CD4-positive, CD25-positive, alpha-beta regulatory T cell (primary cell): Measurements from ENCODE around the gene CD84. TPM values are rescaled to one million over a fixed set of nuclear protein-coding genes. Genes with fewer than 3 reads are reported as not detected.
"Not testable (repeated sequence)": the region's sequence is repeated elsewhere in the genome, so short reads cannot be mapped to it uniquely, and the experiment has no call there.

Experiments
- ATAC-seq, 2 donors: fragments of 150-1000 bp; cut with Tn5 transposase; one replicate each; pipeline ENCODE4 v1.10.0; 2021; ENCODE audit warnings: low read depth in 2 of 2, moderate number of reproducible peaks in 2 of 2, moderate library complexity in 1 of 2
- DNase-seq, 3 donors: peaks; one replicate each; pipeline versions ENCODE4 v3.0.0 to v3.0.0-alpha.2; 2012 to 2022; ENCODE audit warnings: mixed read lengths in 1 of 3
- H3K27ac ChIP-seq: one replicate; pipeline ENCODE4 v1.7.0; 2013; ENCODE audit warnings: mild to moderate bottlenecking, low read length; ENCODE audit not compliant: insufficient read depth, poor library complexity, severe bottlenecking
- H3K27me3 ChIP-seq: one replicate; pipeline ENCODE4 v1.7.0; 2013; ENCODE audit warnings: low read length; ENCODE audit not compliant: control insufficient read depth, insufficient read depth
- H3K36me3 ChIP-seq: one replicate; pipeline ENCODE4 v1.7.0; 2013; ENCODE audit warnings: mild to moderate bottlenecking, low read length, moderate library complexity; ENCODE audit not compliant: control insufficient read depth, insufficient read depth
- H3K4me1 ChIP-seq: 2 replicates; pipeline ENCODE4 v1.7.0; 2013; ENCODE audit warnings: mild to moderate bottlenecking, low read length; ENCODE audit not compliant: insufficient read depth, control insufficient read depth, poor library complexity, severe bottlenecking
- H3K4me3 ChIP-seq: one replicate; pipeline ENCODE4 v1.7.0; 2013; ENCODE audit warnings: low read depth, mild to moderate bottlenecking, low read length, moderate library complexity
- H3K9me3 ChIP-seq, 2 experiments: 1 replicate in 1 of 2; 2 replicates in 1 of 2; pipeline ENCODE4 v1.7.0; 2013; ENCODE audit warnings: low read length in 2 of 2, mild to moderate bottlenecking in 1 of 2, moderate library complexity in 1 of 2; ENCODE audit not compliant: control insufficient read depth in 2 of 2
- H3K27ac Mint-ChIP-seq, 3 donors: one replicate each; pipeline ENCODE4 v1.8.0; 2020 to 2022; ENCODE audit warnings: mild to moderate bottlenecking in 3 of 3, mixed read lengths in 3 of 3, moderate library complexity in 2 of 3
- H3K27me3 Mint-ChIP-seq: one replicate; pipeline ENCODE4 v1.8.0; 2022; ENCODE audit warnings: mild to moderate bottlenecking, mixed read lengths
- H3K36me3 Mint-ChIP-seq: one replicate; pipeline ENCODE4 v1.8.0; 2020; ENCODE audit warnings: mixed read lengths
- H3K4me1 Mint-ChIP-seq, 4 donors: one replicate each; pipeline ENCODE4 v1.8.0; 2020 to 2022; ENCODE audit warnings: mixed read lengths in 4 of 4, mild to moderate bottlenecking in 1 of 4
- H3K4me3 Mint-ChIP-seq, 4 donors: one replicate each; pipeline ENCODE4 v1.8.0; 2020 to 2022; ENCODE audit warnings: mild to moderate bottlenecking in 4 of 4, mixed read lengths in 4 of 4, moderate library complexity in 3 of 4
- H3K9me3 Mint-ChIP-seq, 7 donors: one replicate each; pipeline ENCODE4 v1.8.0; 2020 to 2022; ENCODE audit warnings: mixed read lengths in 7 of 7, mild to moderate bottlenecking in 3 of 7, moderate library complexity in 2 of 7
- polyA plus RNA-seq, 4 donors: library from polyadenylated mRNA; unstranded; fragments of 300-500 nt; fragmentation: Illumina TruSeq; gene quantifications; one replicate each; pipeline ENCODE4 v1.2.3, GENCODE V29; 2021
- total RNA-seq: library from RNA; stranded (reverse); gene quantifications from one replicate; pipeline ENCODE4 v1.2.3, GENCODE V29; 2022

CD84 gene
- total and polyA plus RNA-seq, 5 donors from 2014 or later: 20.7 to 135 (median 32.8) TPM

- H3K4me1 ChIP-seq: peaks cover 47% of the 10 kb centered on the region
- H3K27ac ChIP-seq: peak overlapping the region; percentile 79
- ATAC-seq: no peak
- H3K9me3 Mint-ChIP-seq: peaks cover 0 to 9% (median 4%) of the 10 kb centered on the region in 7 donors
- H3K36me3 ChIP-seq: peaks cover 6% of the 10 kb centered on the region
- H3K27me3 Mint-ChIP-seq: no peaks in the 10 kb centered on the region
- peaks cover 21% of the 10 kb centered on the region for H3K36me3 Mint-ChIP-seq
- H3K27me3 ChIP-seq: no peaks in the 10 kb centered on the region
- H3K4me3 Mint-ChIP-seq: peak overlapping the region; percentile 93 to 99 (median 96)
- DNase-seq: peak in 1 of 3 donors; percentile 41
- no peaks in the 10 kb centered on the region for H3K9me3 ChIP-seq
- peaks cover 32 to 86% (median 70%) of the 10 kb centered on the region in 4 donors for H3K4me1 Mint-ChIP-seq
- peak overlapping the region; percentile 98 for H3K4me3 ChIP-seq
- H3K27ac Mint-ChIP-seq: peak overlapping the region; percentile 94 to 98 (median 96)
These were observed 58.3 kb downstream of the CD84 start for GRCh38 chr1:160520999-160521398.

DNA sequence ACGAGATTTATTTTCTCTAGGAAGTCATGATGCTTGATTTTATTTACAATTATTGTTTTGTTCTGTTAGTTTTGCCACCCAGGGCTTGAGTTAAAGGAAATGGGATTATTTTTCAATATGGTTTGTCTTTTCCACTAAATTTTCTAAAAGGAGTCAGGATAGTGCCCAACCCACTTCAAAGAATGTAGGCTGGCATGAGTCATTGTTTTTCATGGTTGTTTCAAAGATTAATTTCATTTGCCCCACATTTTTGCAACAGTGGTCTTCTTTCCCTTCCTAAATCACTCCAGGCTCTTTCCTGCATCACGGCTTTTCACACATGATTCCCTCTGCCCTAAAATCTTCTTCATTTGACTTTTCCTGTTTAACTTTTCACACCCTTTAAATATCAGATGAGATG, 58.7 kb downstream of the CD84 start:
- peak overlapping the region; percentile 93 to 99 (median 96) for H3K4me3 Mint-ChIP-seq
- H3K9me3 ChIP-seq: no peaks in the 10 kb centered on the region
- H3K27ac ChIP-seq: peak overlapping the region; percentile 79
- ATAC-seq: no peak
- H3K9me3 Mint-ChIP-seq: peaks cover 0 to 8% (median 6%) of the 10 kb centered on the region in 7 donors
- peak overlapping the region; percentile 98 for H3K4me3 ChIP-seq
- H3K4me1 ChIP-seq: peaks cover 51% of the 10 kb centered on the region
- H3K4me1 Mint-ChIP-seq: peaks cover 36 to 90% (median 75%) of the 10 kb centered on the region in 4 donors
- H3K27ac Mint-ChIP-seq: peak overlapping the region; percentile 94 to 98 (median 96)
- peaks cover 6% of the 10 kb centered on the region for H3K36me3 ChIP-seq
- no peaks in the 10 kb centered on the region for H3K27me3 Mint-ChIP-seq
- DNase-seq: no peak
- H3K36me3 Mint-ChIP-seq: peaks cover 21% of the 10 kb centered on the region
- H3K27me3 ChIP-seq: no peaks in the 10 kb centered on the region

GRCh38 chr1:160519642-160520435, 59.5 kb downstream of the CD84 start:
- peak overlapping the region; percentile 98 for H3K4me3 ChIP-seq
- H3K27me3 ChIP-seq: no peaks in the 10 kb centered on the region
- ATAC-seq (peak; percentile 33 to 47), DNase-seq (peak in 2 of 3 donors; percentile 61 to 68)
- Mint-ChIP-seq H3K4me1 (peaks cover 44 to 92% (median 77%) of the 10 kb centered on the region in 4 donors), H3K27ac (peak overlapping the region; percentile 94 to 98 (median 96)), H3K9me3 (peaks cover 0 to 3% (median under 1%) of the 10 kb centered on the region in 7 donors), H3K4me3 (peak overlapping the region; percentile 93 to 99 (median 96)), H3K27me3 (no peaks in the 10 kb centered on the region), H3K36me3 (peaks cover 21% of the 10 kb centered on the region)
- peaks cover 6% of the 10 kb centered on the region for H3K36me3 ChIP-seq
- H3K27ac ChIP-seq: peak overlapping the region; percentile 79
- peaks cover 55% of the 10 kb centered on the region for H3K4me1 ChIP-seq
- no peaks in the 10 kb centered on the region for H3K9me3 ChIP-seq

GRCh38 chr1:160517519-160517918, 61.8 kb downstream of the CD84 start:
- not testable (repeated sequence) for H3K9me3 ChIP-seq, H3K27ac ChIP-seq, DNase-seq, ATAC-seq, H3K27me3 Mint-ChIP-seq, H3K27me3 ChIP-seq
- Histone ChIP-seq H3K36me3 (peaks cover 16% of the 10 kb centered on the region), H3K4me3 (peak overlapping the region; percentile 98), H3K4me1 (peaks cover 55% of the 10 kb centered on the region)
- Mint-ChIP-seq H3K4me1 (peaks cover 65 to 99% (median 89%) of the 10 kb centered on the region in 4 donors), H3K36me3 (peaks cover 35% of the 10 kb centered on the region), H3K4me3 (peak overlapping the region; percentile 16 to 84 (median 56)), H3K9me3 (peaks cover 2 to 17% (median 5%) of the 10 kb centered on the region in 7 donors), H3K27ac (peak overlapping the region in 2 of 3 donors; percentile 79 to 98)

GRCh38 chr1:160515908-160516307, 63.4 kb downstream of the CD84 start:
- H3K4me3 ChIP-seq: peak overlapping the region; percentile 55
- Mint-ChIP-seq H3K4me1 (peaks cover 51 to 94% (median 83%) of the 10 kb centered on the region in 4 donors), H3K36me3 (peaks cover 41% of the 10 kb centered on the region), H3K9me3 (peaks cover 3 to 24% (median 7%) of the 10 kb centered on the region in 7 donors), H3K27ac (peak overlapping the region; percentile 54 to 90 (median 68)), H3K4me3 (peak overlapping the region; percentile 27 to 84 (median 71))
- peaks cover 6 to 11% of the 10 kb centered on the region in 2 experiments for H3K9me3 ChIP-seq
- not testable (repeated sequence) for DNase-seq, H3K27me3 Mint-ChIP-seq, H3K27me3 ChIP-seq, ATAC-seq, H3K27ac ChIP-seq
- H3K36me3 ChIP-seq: peaks cover 33% of the 10 kb centered on the region
- H3K4me1 ChIP-seq: peaks cover 39% of the 10 kb centered on the region

DNA sequence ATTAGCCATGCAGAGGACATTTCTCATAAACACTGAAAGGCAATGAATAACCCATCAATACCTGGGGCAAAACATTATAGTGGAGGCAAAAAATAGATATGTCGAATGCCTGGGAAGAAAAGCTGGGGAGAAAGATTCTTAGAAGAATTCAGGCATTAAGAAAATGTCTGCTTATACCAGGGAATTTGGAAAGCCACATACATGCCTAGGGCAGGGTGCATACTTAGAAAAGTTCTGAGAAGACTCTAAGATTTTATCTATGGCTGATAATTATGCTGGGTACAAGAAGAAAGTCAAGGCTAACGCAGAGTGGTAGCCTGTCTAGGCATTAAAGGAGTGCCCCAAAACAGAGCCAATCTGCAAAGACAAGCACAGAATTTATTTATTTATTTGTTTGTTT, 74.6 kb downstream of the CD84 start:
- DNase-seq (no peak), ATAC-seq (no peak)
- Histone ChIP-seq H3K27me3 (no peaks in the 10 kb centered on the region), H3K4me3 (no peak overlapping the region), H3K4me1 (no peaks in the 10 kb centered on the region), H3K27ac (no peak overlapping the region), H3K9me3 (peaks cover 26 to 30% of the 10 kb centered on the region in 2 experiments), H3K36me3 (peaks cover 41% of the 10 kb centered on the region)
- Mint-ChIP-seq H3K9me3 (peaks cover 1 to 44% (median 19%) of the 10 kb centered on the region in 7 donors), H3K36me3 (peaks cover 68% of the 10 kb centered on the region), H3K27me3 (no peaks in the 10 kb centered on the region), H3K27ac (peak overlapping the region in 1 of 3 donors; percentile 22), H3K4me1 (peaks cover 38 to 46% (median 39%) of the 10 kb centered on the region in 4 donors), H3K4me3 (peak overlapping the region in 1 of 4 donors; percentile 51)

DNA sequence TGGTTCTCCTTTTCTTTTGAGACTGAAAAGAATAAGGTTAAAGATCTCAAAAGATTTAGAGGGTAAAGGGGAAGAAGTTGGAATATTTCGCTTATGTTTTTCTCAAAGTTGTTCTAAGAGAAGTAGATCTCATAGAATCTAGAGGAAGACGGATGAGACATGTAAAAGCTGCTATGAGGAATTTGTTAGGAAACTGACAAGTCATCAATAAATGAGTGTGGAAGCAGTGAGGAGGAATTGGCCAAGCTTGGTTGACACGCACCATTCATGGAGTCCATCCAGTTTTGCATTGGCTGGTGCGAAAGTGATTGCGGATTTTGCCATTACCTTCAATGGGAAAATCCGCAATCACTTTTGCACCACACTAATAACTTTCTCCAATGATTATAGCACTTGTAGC, 76.2 kb downstream of the CD84 start:
- Histone ChIP-seq H3K4me3 (no peak overlapping the region), H3K4me1 (no peaks in the 10 kb centered on the region), H3K36me3 (peaks cover 43% of the 10 kb centered on the region), H3K9me3 (peaks cover 25 to 26% of the 10 kb centered on the region in 2 experiments), H3K27ac (no peak overlapping the region), H3K27me3 (no peaks in the 10 kb centered on the region)
- no peak for DNase-seq
- H3K27ac Mint-ChIP-seq: peak overlapping the region; percentile 34 to 78 (median 45)
- peaks cover 68% of the 10 kb centered on the region for H3K36me3 Mint-ChIP-seq
- peaks cover 1 to 38% (median 15%) of the 10 kb centered on the region in 7 donors for H3K9me3 Mint-ChIP-seq
- H3K27me3 Mint-ChIP-seq: no peaks in the 10 kb centered on the region
- no peak for ATAC-seq
- H3K4me3 Mint-ChIP-seq: no peak overlapping the region
- peaks cover 37 to 52% (median 43%) of the 10 kb centered on the region in 4 donors for H3K4me1 Mint-ChIP-seq
